Muscle layer of duodenum (tissue), 2 donors: ENCODE data around the gene WT1.

ENCODE experiments used
- H3K27ac ChIP-seq: one replicate; pipeline ENCODE4 v1.7.0; 2013; ENCODE audit warnings: mild to moderate bottlenecking, low read length
- H3K27me3 ChIP-seq: one replicate; pipeline ENCODE4 v1.7.0; 2013; ENCODE audit warnings: low read depth, mild to moderate bottlenecking, control low read depth, low read length
- H3K36me3 ChIP-seq, 2 donors: one replicate each; pipeline ENCODE4 v1.7.0; 2013; ENCODE audit warnings: low read length in 2 of 2, control low read depth in 1 of 2, mild to moderate bottlenecking in 1 of 2; ENCODE audit not compliant: insufficient read depth in 2 of 2, control insufficient read depth in 1 of 2
- H3K4me1 ChIP-seq, 2 donors: one replicate each; pipeline ENCODE4 v1.7.0; 2013; ENCODE audit warnings: low read length in 2 of 2, mild to moderate bottlenecking in 2 of 2, control low read depth in 1 of 2, moderate library complexity in 1 of 2; ENCODE audit not compliant: insufficient read depth in 2 of 2, control insufficient read depth in 1 of 2
- H3K4me3 ChIP-seq, 2 donors: one replicate each; pipeline ENCODE4 v1.7.0; 2013; ENCODE audit warnings: low read length in 2 of 2, low read depth in 1 of 2, mild to moderate bottlenecking in 1 of 2
- H3K9me3 ChIP-seq, 2 donors: one replicate each; pipeline ENCODE4 v1.7.0; 2013; ENCODE audit warnings: low read length in 2 of 2, control low read depth in 1 of 2, mild to moderate bottlenecking in 1 of 2; ENCODE audit not compliant: control insufficient read depth in 1 of 2
- donor health status: healthy.

Gene WT1

DNA sequence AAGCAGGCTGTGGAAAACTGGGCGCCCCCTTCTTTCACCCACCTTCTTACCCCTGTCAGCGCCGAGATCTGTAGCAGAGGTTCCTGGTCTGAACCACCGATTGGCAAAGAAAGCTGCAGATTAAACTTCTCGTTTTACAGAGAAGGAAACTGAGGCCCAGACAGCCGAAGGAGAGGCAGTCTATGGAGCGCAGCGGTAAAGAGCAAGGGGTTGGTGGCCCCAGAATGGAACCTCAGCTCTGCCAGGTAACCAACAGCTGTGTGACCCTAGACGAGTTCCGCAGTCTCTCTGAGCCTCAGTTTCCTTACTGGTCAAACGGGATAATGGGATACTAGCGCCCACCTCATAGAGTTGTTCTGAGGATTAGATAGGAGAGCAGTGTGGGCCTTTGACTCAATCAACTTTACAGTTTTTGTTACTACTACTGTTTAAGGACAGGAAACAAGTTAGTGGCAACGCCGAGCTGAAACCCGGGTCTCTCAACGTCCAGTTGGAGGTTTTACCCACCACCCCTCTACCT lies 3.1 kb upstream of the WT1 start:
- H3K4me3 ChIP-seq = peak overlapping the region in 1 of 2 donors; percentile 10
- H3K4me1 ChIP-seq = peaks cover 0 to 63% of the 10 kb centered on the region in 2 donors
- no peaks in the 10 kb centered on the region for H3K36me3 ChIP-seq
- H3K27me3 ChIP-seq = peaks cover 85% of the 10 kb centered on the region
- H3K27ac ChIP-seq = no peak overlapping the region
- no peaks in the 10 kb centered on the region for H3K9me3 ChIP-seq

DNA sequence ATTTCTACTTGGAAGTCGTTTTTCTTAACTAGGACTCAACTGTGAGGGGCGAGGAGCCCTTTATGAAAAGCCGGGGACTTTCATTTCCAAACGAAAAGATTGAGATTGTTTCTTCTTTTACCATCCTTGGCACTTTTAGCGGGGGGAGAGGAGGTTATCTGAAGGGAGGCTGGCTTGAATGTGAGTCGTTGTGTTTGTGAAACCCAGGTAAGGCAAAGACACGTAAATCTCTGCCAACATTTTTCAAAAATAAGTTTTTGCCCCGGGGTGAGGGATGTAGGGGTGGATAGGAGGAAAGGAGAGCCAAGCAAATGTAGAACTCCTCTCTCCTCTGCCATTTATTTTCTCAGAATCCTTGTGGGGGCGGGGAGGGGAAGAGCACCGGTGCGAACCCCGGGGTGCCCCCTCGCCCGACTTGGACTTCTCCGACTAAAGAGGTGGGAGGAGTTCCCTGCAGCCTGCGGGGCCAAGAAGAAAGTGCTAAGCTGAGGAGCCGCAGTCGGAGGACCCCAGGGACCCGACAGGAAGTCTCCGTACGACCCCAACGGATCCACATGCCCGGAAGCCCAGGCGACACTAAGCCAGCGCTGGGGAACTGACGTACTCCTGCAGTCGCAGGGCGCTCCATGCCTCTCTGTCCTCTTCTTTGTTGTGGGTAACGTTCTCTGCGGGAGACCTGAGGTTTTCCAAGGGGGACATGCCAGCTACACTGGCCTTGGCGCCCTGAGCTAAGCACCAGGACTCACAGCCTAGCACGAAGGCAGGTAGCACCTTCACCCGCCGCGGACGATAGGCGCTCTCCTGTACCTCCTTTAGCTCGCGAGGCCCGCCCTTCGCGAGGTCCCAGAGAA lies 2.4 kb upstream of the WT1 start:
- Histone ChIP-seq H3K9me3 (no peaks in the 10 kb centered on the region), H3K36me3 (no peaks in the 10 kb centered on the region), H3K27ac (no peak overlapping the region), H3K27me3 (peaks cover 89% of the 10 kb centered on the region), H3K4me3 (peak overlapping the region in 1 of 2 donors; percentile 10), H3K4me1 (peaks cover 0 to 66% of the 10 kb centered on the region in 2 donors)

DNA sequence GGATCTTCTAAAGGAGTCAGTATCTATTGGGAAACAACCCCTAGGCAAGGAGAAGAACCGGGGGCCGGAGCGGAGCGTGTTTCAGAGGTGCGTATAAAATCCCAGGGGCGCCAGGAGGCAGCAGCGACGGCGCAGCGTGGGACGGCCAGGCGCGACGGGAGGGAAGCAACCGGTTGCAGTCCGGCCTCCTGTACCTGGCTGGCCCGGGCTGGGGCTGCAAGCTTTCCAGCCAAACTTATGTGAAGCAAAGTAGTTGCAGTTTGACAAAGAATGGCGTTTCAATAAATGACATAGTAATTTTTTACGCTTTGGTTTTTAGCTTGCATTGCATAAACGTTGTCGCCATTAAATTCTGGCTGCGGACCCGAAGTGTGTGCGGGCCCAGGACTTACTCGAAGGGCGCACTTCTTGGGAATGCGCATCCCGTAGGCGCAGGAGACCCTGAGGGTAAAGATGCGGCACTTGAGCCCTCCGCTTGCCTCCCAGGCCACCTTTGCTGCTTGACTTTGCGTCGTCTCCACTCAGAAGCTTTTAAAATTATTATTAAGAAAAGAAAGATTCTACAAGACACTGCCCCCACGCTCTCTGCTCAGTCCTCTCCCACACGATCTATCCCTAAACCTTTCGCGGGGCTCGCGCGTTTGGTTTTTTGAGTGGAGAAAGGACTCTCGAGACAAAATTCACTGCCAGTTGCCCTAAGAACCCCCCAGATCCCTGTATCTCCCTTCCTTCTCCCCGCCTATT lies 1.6 kb upstream of the WT1 start:
- Histone ChIP-seq H3K4me3 (no peak overlapping the region), H3K27ac (no peak overlapping the region), H3K36me3 (no peaks in the 10 kb centered on the region), H3K27me3 (peaks cover 88% of the 10 kb centered on the region), H3K4me1 (peaks cover 0 to 66% of the 10 kb centered on the region in 2 donors), H3K9me3 (no peaks in the 10 kb centered on the region)

DNA sequence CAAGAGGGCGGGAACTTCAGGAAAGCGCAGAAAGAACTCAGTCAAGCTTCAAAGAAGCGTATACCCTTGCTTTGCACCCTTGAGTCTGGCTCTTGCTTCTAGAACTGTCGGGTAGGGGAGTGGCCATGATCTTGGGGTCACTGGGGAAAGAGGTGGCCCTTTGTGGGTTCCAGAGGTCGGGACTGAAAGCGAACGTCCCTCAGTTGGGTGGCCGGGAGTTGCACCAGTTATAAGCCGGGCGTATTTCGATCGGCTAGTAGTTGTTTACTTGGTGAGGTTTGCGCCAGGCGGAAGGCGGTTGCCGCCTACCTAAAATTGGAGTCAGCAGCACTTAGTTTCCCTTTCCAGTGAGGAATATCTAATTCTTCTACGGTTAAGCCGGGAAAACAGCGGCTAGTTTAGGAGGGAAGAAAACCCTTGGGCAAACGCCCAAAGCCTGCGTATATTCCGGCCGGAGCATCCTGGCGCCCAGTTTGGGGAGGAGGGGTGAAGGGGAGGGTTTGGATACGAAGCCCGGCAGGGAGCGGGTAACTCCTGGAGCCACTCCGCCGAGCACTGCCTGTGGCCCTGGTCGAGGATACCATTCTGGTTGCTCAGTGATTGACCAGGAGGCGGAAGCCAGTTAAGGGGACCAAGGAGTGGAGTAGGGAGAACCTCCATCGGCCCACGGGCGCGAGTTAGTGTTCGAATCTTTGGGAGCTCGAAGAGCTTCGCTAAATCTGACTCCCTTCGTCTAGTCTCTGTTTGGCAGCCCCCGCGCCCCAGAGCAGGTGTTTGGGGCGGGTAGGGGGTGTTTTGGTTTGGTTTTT lies 807 bp upstream of the WT1 start:
- no peak overlapping the region for H3K27ac ChIP-seq
- no peaks in the 10 kb centered on the region for H3K36me3 ChIP-seq
- H3K4me1 ChIP-seq = peaks cover 0 to 66% of the 10 kb centered on the region in 2 donors
- peak overlapping the region; percentile 1 to 26 for H3K4me3 ChIP-seq
- no peaks in the 10 kb centered on the region for H3K9me3 ChIP-seq
- peaks cover 86% of the 10 kb centered on the region for H3K27me3 ChIP-seq

DNA sequence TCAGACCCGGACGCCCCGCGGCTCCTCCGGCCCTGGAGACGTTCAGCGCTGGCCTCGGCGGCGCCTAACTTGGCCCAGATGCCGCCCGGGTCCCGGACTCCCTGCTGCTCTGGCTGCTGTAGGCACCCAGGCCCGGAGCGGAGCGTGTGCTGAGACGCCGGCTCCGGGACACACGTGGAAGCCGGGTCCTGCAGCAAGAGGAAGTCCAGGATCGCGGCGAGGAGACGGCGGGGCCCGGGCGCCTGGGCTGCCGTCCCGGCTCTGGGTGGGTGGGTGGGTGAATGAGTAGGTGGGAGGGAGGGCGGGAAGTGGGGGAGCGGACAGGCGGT lies 223 bp downstream of the WT1 start:
- peaks cover 0 to 66% of the 10 kb centered on the region in 2 donors for H3K4me1 ChIP-seq
- H3K36me3 ChIP-seq = no peaks in the 10 kb centered on the region
- no peaks in the 10 kb centered on the region for H3K9me3 ChIP-seq
- H3K4me3 ChIP-seq = no peak overlapping the region
- peaks cover 86% of the 10 kb centered on the region for H3K27me3 ChIP-seq
- H3K27ac ChIP-seq = no peak overlapping the region

DNA sequence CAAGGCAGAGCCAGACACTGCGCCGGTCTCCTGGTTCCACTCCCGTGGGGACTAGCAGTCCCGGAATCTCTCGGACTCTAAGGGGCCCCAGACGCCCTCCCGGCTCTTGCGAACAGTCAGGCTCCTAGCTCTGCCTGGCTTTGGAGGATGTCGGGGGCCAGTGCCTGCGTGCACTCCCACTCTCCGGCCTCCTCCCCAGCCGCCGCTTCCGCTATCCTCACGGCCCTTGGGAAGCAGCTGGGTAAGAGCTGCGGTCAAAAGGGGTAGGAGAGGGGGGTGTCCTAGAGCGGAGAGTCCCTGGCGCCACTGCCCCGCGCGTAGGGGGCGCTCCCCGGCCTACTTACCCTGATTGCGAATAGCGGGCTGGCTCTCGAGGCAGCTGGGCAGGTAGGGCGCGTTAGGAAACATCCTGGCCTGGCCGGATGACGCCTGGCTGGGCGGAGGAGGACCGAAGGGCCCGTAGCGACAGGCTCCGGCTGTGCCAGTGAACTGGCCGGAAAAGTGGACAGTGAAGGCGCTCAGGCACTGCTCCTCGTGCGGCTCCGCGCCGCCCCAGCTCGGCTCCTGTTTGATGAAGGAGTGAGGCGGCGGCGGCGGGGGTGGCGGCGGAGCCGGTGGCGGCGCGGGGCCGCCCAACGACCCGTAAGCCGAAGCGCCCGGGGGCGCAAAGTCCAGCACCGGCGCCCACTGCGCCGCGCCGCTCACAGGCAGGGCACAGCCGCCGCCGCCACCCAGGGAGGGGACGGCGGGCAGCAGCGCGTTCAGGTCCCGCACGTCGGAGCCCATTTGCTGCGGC lies 785 bp downstream of the WT1 start:
- Histone ChIP-seq H3K9me3 (no peaks in the 10 kb centered on the region), H3K4me1 (peaks cover 0 to 64% of the 10 kb centered on the region in 2 donors), H3K4me3 (peak overlapping the region in 1 of 2 donors; percentile 51), H3K27me3 (peaks cover 81% of the 10 kb centered on the region), H3K27ac (no peak overlapping the region), H3K36me3 (no peaks in the 10 kb centered on the region)

DNA sequence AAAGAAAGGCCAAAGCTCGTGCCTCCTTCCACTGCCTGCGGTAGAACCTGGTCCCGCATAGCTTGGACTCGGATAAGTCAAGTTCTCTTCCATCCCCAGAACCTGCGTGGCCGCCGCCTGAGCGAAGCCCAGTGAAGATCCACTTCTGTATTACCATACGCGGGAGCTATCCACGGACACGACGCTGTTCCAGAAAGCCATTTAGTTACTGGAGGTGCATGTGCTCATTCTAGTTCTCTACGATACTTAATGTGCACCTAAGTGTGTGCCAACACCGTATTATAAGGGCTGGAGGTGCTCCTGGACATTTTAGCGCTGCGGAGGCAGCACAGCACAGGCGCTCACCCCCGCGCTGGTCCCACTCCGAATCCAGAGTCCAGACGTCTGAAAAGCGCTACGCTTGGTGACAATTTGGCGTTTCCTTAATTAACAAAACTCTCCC lies 1.4 kb downstream of the WT1 start:
- H3K36me3 ChIP-seq = no peaks in the 10 kb centered on the region
- peaks cover 78% of the 10 kb centered on the region for H3K27me3 ChIP-seq
- peak overlapping the region in 1 of 2 donors; percentile 51 for H3K4me3 ChIP-seq
- H3K4me1 ChIP-seq = peaks cover 0 to 57% of the 10 kb centered on the region in 2 donors
- no peak overlapping the region for H3K27ac ChIP-seq
- H3K9me3 ChIP-seq = no peaks in the 10 kb centered on the region

DNA sequence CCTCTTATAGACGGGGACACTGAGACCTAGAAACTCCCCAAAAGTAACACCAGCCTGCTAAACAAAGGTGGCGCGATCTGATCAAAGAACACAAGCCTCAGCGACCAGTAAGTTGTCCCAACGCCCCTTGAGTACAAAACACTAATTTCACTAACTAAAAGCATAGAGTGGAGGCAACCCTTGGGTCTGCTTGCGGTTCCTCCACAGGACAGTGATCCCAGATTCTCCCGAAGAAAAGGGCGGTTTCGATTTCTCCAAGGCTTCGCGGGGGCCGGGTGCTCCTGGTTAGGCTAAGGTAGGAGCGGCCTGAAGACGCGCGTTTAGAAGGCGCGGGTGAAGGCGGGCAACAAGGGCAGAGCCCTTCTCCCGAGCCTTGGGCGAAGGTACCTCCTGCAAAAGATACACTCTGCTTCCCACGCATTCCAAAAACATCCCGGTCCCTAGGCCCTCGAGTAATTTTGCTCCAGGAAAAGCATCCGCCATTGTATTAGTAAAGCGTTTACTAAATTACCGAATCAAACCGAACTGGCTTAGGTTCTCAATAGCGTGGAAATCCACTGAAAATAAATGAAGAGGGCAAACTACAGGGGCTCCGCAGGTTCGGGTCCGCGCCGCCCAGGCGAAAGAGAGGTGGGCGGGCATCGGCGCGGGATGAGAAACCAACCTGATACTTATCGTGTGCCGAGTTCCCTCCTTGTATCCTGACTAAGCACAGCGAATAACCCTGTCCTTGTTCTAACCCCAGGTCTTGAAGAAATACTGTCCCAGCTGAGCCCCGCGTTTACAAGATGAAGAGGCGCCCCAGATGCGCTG lies 2.0 kb downstream of the WT1 start:
- no peaks in the 10 kb centered on the region for H3K9me3 ChIP-seq
- peaks cover 0 to 51% of the 10 kb centered on the region in 2 donors for H3K4me1 ChIP-seq
- H3K27me3 ChIP-seq = peaks cover 77% of the 10 kb centered on the region
- no peaks in the 10 kb centered on the region for H3K36me3 ChIP-seq
- H3K27ac ChIP-seq = no peak overlapping the region
- H3K4me3 ChIP-seq = peak overlapping the region in 1 of 2 donors; percentile 51

DNA sequence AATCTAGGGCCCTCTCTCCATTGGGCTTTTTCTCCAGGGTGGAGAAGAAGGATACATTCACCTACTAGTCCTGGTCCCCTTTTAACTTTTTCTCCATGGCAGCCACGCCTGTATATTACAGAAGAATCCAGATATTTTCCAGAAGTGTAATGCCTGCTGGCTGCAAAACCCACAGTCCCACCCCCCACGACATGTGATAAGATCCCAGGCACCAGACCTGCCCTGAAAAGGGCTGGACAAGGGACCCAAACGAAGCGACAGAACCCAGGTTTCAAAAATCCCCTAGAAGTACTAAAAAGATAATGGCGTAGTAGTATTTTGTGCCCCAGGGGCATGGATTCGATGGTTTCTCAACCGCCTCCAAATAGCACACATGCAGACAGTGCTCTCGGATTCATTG lies 2.8 kb downstream of the WT1 start:
- no peak overlapping the region for H3K27ac ChIP-seq
- H3K9me3 ChIP-seq = no peaks in the 10 kb centered on the region
- peaks cover 0 to 47% of the 10 kb centered on the region in 2 donors for H3K4me1 ChIP-seq
- H3K36me3 ChIP-seq = no peaks in the 10 kb centered on the region
- peaks cover 77% of the 10 kb centered on the region for H3K27me3 ChIP-seq
- no peak overlapping the region for H3K4me3 ChIP-seq
